ENCODE measurements around the gene IL33. TPM values are rescaled to one million over a fixed set of nuclear protein-coding genes. Genes with fewer than 3 reads are reported as not detected.

IL33 gene
- total and polyA plus RNA-seq, 2 experiments from 2014 or later = not detected

DNA sequence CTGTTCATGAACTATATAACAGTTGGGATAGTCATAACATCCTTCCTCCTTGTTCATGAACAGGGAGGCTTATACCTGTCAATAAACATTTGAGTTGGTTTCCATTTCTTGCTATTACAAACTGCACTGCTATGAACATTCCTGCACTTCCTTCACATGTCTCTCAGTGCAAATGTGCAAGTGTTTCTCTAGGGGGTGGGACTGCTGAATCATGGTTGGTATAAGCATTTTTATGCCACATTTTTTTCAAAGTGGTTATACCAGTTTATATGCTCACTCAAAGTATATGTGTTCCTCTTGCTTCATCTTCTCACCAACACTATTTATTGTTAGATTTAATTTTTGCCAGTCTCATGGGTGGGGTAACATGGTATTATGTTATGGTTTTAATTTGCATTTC lies 86.8 kb downstream of the IL33 start:
- Mint-ChIP-seq H3K27me3 (ENCODE audit: insufficient read depth, low read depth, poor library complexity) (no peaks in the 10 kb centered on the region), H3K4me3 (no peak overlapping the region), H3K9me3 (no peaks in the 10 kb centered on the region), H3K4me1 (no peaks in the 10 kb centered on the region), H3K36me3 (ENCODE audit: low read depth) (no peaks in the 10 kb centered on the region), H3K27ac (no peak overlapping the region)
- Histone ChIP-seq H2AFZ (no peak overlapping the region), H3K4me3 (no peak overlapping the region), H3K4me1 (ENCODE audit: insufficient read depth) (no peaks in the 10 kb centered on the region), H3K27me3 (ENCODE audit: insufficient read depth) (no peaks in the 10 kb centered on the region), H3K4me2 (no peak overlapping the region), H3K79me2 (replicated peaks; ENCODE audit: insufficient read depth) (no peaks in the 10 kb centered on the region), H3F3A (replicated peaks; ENCODE audit: low read depth) (no peaks in the 10 kb centered on the region), H4K20me1 (replicated peaks; ENCODE audit: insufficient read depth) (no peaks in the 10 kb centered on the region), H3K27ac (ENCODE audit: low read depth) (no peak overlapping the region), H3K36me3 (ENCODE audit: insufficient read depth) (no peaks in the 10 kb centered on the region), H3K9me2 (ENCODE audit: insufficient read depth) (no peaks in the 10 kb centered on the region)
- DNase-seq (ENCODE audit: low spot score) = no peak
- no peak for ATAC-seq
- TF ChIP-seq STAT1 (IDR thresholded peaks at IDR 0.05; ENCODE audit: unreplicated experiment) (no peak), EZH2 (IDR thresholded peaks at IDR 0.05; ENCODE audit: low read depth, unreplicated experiment) (no peak)
- TF ChIP-seq, protein P1, sequence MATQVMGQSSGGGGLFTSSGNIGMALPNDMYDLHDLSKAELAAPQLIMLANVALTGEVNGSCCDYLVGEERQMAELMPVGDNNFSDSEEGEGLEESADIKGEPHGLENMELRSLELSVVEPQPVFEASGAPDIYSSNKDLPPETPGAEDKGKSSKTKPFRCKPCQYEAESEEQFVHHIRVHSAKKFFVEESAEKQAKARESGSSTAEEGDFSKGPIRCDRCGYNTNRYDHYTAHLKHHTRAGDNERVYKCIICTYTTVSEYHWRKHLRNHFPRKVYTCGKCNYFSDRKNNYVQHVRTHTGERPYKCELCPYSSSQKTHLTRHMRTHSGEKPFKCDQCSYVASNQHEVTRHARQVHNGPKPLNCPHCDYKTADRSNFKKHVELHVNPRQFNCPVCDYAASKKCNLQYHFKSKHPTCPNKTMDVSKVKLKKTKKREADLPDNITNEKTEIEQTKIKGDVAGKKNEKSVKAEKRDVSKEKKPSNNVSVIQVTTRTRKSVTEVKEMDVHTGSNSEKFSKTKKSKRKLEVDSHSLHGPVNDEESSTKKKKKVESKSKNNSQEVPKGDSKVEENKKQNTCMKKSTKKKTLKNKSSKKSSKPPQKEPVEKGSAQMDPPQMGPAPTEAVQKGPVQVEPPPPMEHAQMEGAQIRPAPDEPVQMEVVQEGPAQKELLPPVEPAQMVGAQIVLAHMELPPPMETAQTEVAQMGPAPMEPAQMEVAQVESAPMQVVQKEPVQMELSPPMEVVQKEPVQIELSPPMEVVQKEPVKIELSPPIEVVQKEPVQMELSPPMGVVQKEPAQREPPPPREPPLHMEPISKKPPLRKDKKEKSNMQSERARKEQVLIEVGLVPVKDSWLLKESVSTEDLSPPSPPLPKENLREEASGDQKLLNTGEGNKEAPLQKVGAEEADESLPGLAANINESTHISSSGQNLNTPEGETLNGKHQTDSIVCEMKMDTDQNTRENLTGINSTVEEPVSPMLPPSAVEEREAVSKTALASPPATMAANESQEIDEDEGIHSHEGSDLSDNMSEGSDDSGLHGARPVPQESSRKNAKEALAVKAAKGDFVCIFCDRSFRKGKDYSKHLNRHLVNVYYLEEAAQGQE (IDR thresholded peaks at IDR 0.05; ENCODE audit: unreplicated experiment) = no peak

DNA sequence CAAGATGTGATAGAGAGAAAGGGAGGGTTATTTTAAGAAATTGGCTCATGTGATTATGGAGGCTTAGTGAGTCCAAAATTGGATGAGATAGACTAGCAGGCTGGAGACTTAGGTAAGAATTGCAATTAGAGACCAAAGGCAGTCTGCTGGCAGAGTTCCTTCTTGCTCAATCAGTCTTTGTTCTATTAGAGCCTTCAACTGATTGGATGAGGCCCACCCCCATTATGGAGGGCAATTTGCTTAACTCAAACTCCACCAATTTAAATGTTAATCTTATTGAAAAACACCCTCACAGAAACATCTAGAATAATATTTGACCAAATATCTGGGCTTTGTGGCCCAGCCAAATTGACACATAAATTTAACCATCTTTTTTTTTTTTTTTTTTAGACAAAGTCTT lies 88.6 kb downstream of the IL33 start:
- H2AFZ ChIP-seq = no peak overlapping the region
- H3K4me3 Mint-ChIP-seq = no peak overlapping the region

More for the DNA sequence above, 88.6 kb downstream of the IL33 start:
- TF ChIP-seq ZNF114 (CRISPR knock-in tag; IDR thresholded peaks at IDR 0.05) (no peak), JUNB (IDR thresholded peaks at IDR 0.05; ENCODE audit: unreplicated experiment) (no peak)
- TF ChIP-seq, protein P1 (IDR thresholded peaks at IDR 0.05; ENCODE audit: unreplicated experiment) = no peak
- Mint-ChIP-seq H3K9me3 (no peaks in the 10 kb centered on the region), H3K36me3 (ENCODE audit: low read depth) (no peaks in the 10 kb centered on the region), H3K4me1 (peaks cover 5% of the 10 kb centered on the region; the same call in 2 of the 3 replicates), H3K27ac (no peak overlapping the region), H3K27me3 (ENCODE audit: insufficient read depth, low read depth, poor library complexity) (peaks cover 4% of the 10 kb centered on the region)
- Histone ChIP-seq H3K27ac (ENCODE audit: low read depth) (no peak overlapping the region), H3K27me3 (ENCODE audit: insufficient read depth) (no peaks in the 10 kb centered on the region), H3K9me2 (ENCODE audit: insufficient read depth) (no peaks in the 10 kb centered on the region), H3K79me2 (replicated peaks; ENCODE audit: insufficient read depth) (no peaks in the 10 kb centered on the region), H3K4me2 (no peak overlapping the region), H3K4me1 (ENCODE audit: insufficient read depth) (no peaks in the 10 kb centered on the region), H3K36me3 (ENCODE audit: insufficient read depth) (no peaks in the 10 kb centered on the region), H4K20me1 (replicated peaks; ENCODE audit: insufficient read depth) (no peaks in the 10 kb centered on the region), H3F3A (replicated peaks; ENCODE audit: low read depth) (no peaks in the 10 kb centered on the region), H3K4me3 (no peak overlapping the region)
- DNase-seq (ENCODE audit: low spot score) = no peak
- ATAC-seq = no peak

All from GM23338 (cell line).